HG02870 (cell line): ENCODE results near the gene TEAD4.

Experiments used
- ATAC-seq: cut with Tn5 transposase; IDR thresholded peaks from one replicate; pipeline ENCODE4 v1.9.1; 2021; ENCODE audit warnings: mild to moderate bottlenecking, moderate library complexity; ENCODE audit not compliant: unreplicated experiment

Gene TEAD4

DNA sequence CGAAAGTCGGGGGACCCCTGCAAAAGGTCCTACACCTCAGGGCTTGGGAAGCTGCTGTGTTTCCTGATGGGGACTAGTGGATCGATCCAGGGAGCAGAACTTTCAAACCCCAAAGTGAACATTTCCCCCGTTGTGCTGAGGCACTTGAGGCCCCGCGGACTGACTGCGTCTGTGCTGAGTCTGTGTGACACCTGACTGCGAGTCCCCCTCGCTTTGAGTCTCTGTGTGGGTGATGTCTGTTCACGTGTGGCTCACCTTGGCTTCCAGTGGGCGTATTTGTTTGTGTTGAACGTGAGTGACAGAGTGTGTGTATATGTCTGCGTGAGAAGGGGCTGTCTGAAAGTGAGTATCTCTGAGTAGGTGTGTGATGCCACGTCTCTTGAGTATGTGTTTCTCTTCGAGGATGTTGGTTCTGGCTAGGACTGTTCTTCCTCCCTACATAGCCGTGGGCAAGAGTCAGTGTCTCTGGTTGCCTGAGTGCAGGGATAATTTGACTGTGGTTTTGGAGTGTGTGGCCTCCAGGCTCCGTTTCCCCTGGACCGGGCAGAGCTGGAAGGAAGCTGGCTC lies 1.3 kb downstream of the TEAD4 start:
- no peak for ATAC-seq

DNA sequence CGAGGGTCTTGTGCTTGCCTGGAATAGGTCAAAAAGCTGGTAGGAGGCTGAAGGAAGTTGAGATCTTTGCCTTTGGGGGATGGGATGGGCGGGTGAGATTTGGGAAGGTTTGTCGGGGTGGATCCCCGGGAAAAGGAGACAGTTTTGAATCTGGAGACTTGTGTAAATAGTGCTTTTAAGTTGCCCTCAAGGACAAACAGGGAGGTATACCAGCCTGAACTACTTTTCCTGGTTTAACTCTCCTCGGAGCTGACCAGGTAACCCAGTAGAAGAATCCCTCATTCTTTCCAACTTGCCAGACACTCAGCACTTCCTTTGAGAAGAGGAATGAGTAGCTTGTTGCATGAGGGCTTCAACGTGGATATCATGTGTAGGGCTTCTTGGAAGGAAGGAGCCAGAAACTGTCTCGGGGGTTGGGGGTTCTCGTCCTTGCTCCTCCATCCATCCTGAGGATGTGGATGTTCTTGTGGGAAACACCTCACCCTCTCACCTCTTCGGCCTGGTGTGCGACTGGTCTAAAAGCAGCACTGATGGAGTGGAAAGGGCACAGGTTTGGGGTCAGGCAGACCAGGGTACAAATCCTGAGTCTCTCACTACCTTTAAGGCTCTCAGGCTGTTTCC lies 1.9 kb downstream of the TEAD4 start:
- ATAC-seq: no peak

DNA sequence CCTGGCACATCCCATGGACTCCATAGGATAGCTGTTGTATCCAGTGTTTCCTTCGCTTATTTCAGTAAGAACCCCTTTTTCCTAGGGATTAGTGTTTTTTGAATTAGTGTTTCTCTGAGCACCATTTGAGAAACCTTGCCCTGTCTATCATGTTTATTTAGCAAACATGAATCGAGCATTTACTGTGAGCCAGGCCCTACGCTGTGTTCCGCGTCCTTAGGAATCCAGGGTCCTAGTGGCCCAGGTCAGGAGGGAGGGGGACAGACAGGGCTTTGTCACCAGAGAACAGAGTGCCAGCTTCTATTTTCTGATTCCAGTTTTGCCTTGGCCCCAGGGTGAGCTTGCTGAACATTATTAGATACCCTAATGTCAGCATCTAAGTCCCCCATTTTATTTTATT lies 2.5 kb downstream of the TEAD4 start:
- no peak for ATAC-seq

DNA sequence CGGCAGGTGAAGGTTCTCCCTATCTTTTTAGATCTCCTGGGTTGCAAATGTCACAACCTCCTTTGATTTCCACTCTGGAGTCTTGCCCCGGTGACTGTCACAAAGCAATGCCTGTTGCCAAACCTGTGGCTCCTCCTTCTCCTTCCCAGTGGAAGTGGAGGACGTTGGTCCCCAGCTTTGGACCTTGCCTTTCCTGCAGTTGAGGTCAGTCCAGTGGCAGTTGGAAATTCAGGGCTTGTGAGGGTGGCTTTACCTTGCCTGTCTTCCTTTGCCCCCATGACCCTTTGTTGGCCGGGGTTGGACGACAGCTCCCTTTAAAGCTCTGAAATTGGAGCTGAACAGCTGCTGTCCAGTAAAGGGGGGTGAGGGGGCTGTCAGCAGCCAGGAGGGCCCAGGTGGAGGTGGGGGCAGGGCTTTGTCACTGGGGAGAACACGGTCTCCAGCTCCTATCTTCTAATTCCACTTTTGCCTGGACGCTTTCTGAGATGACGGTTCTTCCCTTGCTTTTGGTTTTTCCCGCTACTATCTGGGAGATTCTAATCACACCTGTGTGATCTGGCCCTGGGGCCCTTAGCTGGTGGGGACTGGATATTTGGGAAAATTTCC lies 4.1 kb downstream of the TEAD4 start:
- no peak for ATAC-seq

DNA sequence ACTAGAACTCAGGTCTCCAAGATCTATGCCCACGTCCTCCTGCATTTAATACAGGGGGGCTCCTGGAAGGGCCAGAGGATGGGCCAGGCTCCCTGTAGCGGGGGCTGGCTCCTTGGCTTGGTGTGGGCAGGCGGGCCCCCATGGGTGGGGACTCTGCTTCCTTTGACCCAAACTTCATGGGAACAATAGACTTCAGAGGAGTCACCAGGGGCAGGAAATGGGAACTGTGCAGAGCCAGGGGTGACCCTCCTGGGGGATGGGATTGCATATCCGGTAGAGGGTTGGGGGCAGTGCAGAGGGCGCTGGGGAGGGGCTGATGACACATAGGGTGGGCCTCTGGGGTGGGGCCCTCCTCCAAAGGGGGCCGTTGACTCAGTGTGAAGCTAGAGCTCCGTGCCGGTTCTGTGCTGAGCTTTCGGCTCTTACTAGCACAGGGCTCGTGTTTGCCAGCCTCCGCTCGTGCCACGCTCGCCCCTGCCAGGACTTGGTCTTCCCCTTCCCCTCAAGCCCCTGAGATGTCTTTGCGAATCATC lies 4.6 kb downstream of the TEAD4 start:
- no peak for ATAC-seq

DNA sequence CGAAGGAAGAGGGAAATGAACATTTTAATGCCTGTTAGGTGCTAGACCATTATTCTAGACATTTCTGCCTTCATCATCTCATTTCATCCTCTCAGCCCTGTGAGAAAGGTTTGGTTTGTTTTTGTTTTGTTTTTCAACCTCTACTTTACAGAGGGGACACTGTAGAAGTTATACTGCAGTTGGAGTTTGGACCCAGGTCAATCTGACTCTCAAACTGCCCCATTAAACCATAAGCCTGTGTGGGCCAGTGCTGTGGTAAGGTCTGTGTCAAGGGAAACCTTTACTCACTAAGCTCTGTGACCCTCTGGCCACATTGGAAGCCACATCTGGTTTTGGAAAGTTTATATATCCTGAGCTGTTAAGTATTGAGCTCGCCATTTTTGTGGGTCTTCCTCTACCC lies 8.5 kb downstream of the TEAD4 start:
- no peak for ATAC-seq

DNA sequence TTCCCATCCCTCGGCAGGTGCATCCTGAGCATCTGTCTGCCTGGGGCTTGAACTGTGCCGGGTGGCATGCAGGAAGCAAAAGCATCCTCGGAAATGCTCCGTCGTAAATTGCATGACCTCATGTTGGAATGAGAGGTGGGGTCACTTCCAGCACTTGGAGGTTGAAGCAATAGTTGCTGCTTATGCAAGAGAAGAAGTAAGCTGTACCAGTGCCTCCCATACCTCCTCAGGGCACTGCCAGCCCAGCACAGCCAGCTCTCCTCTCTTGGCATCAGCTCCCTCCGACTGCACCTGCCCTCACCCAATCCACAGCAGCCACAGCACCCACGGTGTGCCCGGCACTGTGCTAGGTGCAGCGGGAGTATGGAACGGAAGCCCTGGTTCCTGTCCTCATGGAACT lies 11.5 kb downstream of the TEAD4 start:
- no peak for ATAC-seq

DNA sequence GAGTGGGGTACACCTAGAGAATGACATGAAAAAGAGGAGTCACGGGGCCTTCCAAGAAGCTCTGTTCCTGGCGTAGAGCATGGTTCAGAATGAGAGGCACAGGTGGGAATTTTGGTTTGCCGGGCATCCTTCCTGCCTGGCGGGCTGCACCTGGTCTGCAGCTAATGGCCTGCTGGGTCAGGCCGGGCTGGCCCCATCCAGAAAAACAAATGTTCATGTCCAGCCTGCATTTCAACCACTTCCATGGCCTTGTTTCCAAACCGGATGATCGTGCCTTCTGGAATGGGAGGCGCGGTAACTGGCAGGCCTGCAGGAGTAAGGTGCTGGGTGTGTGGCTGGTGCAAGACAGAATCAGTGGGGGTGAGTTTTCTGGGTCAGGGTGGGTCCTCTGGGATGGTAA lies 14.4 kb downstream of the TEAD4 start:
- no peak for ATAC-seq

DNA sequence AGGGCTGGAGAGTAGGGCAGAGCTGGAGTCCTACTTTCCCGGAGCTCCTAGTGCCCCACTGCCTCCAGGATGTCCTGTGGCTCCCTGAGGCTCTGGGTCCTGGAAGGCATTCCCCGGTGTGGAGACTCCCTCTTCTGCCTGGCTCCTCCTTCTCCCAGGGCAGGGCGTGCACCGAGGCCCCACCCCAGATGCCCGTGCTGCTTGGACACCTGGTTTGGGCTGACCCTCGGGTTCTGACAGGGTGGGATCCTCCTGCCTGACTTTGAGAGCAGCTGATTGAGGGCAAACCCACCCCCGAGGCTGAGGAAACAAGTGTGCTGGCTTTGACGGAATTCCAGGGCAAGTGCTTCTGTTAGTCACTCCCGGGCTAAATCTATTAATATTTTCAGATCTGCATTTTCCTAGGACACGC lies 15.4 kb downstream of the TEAD4 start:
- no peak for ATAC-seq

DNA sequence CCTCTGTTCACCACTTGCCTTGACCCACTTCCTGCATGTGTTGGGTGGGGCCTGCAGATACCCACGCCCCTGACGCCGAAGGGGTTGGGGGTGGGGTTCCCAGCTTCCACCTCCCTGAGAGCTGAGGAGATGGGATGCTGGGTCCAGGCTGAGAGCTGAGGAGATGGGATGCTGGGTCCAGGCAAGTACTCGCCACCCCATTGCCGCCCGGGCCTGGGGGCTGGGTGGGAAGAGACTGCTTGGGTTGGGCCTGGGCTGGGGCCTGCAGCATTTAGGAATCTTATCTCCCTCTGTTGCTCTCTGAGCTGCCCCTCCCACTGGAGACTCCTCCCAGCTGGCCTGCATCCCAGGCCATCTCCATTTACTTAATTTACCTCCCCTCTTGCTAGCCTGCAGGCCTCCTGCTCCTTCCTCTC lies 17.4 kb downstream of the TEAD4 start:
- no peak for ATAC-seq

DNA sequence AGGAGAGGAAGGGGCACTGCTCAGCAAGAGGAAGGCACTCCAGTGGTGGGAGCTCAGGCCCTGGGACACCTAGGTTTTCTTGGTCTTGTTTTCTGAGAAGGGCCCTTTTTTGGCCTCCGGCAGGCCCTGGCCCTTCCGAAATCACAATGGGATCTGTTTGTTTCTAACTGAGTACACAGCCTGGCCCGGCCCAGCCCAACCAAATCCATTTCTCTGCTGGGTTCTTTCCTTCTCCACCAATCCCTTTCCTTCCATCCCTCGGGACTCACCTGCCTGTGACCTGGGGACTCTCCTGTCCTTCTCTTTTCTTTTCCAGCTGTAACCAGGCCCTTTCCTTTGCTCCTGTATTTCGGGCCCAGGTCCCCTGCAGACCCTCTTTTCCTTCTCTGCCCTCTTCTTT lies 18.6 kb downstream of the TEAD4 start:
- ATAC-seq: no peak

DNA sequence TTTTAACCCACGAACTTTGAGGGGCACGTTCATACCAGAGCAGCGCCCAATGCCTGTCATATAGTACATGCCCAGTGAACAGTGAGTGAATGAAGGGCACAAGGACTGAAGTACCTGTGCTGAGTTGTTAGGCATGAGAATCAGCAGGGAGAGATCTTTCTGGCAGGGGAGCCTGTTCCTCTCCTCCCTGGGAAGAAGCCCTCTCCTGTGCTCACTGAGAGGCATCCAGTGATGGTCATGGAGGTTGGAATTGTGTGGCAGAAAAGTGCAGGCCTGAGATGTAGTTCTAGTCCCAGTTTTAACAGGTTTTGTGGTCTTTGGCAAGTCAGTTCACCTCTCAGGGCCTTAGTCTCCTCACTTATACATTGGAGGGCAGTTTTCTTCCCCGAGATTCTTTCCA lies 20.6 kb downstream of the TEAD4 start:
- ATAC-seq: no peak

DNA sequence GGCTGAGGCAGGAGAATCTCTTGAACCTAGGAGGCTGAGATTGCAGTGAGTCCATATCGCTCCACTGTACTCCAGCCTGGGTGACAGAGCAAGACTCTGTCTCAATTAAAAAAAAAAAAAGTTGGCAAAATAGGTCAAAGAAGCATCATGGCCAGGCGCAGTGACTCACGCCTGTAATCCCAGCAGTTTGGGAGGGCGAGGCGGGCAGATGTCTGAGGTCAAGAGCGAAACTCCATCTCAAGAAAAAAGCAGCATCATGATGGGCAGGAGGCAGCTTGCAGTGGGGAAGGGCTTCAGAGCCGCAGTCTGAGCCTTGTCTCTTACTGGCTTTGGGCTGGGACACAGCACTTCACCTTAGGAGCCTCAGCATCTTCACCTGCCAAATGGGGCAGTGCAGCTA lies 21.4 kb downstream of the TEAD4 start:
- ATAC-seq: no peak

DNA sequence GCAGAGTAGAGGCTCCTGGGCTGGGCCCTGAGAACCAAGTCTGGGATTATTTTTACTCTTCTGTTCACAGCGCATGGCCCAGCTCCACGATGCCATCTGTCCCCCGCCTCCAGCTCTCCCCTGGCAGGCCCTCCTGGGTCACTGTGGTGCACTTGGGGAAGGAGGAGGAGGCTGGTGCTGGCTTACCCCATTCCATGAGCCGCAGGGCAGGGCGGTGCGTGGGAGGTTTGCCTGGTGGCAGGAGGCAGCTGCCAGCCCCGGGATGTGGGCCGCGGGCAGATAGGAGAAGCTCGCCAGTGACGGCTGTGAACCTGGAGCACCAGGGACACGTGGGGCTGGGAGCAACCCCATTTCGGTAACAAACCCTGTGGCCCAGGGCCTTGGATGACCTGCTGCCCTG lies 23.2 kb downstream of the TEAD4 start:
- ATAC-seq: no peak

DNA sequence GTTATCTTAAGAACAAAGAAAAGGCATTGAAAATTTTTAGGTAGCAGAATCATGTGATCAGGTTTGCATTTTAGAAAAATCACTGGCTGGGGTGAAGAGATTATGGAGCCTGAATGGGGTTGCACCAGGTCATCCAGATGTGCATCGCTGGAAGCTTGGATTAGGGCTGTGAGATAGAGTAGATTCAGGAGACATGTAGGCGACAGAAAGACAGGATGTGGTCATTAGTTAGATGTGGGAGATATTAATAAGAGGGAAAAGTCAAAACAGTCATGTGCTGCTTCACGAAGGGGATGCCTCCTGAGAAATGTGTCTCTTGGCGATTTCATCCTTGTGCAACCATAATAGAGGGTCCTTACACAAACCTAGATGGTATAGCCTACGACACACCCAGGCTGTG lies 25.1 kb downstream of the TEAD4 start:
- no peak for ATAC-seq

DNA sequence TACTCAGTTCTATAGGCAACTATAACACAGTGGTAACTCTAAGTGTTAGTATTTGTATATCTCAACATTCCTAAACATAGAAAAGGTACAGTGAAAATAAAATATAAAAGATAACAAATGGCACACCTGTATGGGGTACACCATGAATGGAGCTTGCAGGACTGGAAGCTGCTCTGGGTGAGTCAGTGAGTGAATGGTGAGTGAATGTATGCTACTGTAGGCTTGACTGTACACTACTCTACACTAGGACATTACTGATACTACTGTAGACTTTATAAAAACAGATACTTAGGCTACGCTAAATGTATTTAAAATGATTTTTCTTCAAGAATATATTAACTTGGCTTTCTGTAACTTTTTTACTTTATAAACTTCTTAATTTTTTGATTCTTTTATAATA lies 25.5 kb downstream of the TEAD4 start:
- ATAC-seq: no peak

DNA sequence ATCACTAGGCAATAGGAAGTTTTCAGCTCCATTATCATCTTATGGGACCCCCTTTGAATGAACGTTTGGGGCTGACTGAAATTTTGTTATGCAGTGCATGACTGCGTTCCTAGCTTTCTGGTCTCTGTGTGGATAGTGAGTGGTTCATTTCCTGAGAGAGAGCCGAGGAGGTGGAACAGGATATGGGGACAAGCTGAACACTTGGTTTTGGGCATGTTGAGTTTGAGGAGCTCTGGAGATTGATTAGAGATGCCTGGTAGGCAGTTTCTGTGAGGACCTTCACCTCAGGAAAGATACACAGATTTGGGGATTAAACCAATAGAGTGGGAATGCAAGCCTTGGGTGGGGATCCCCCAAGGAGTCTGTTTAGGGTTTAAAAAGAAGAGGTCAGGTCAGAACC lies 27.7 kb downstream of the TEAD4 start:
- ATAC-seq: no peak

DNA sequence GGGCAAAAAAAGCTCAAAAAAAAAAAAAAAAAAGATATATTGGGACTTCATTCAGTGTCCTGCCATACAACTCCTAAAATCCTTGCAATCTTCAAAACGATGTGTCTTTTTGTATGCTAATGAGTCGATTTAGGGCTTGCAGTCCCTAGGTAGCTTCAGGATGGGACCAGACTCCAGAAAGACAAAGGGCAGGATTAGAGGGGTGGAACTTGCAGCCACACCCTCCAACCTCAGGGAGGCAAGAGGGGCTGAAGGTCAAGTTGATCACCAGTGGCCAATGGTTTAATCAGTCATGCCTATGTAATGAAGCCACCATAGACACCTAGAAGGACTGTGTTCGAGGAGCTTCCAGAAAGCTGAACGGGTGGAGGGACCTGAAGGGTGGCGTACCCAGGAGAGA lies 29.3 kb downstream of the TEAD4 start:
- ATAC-seq: no peak

DNA sequence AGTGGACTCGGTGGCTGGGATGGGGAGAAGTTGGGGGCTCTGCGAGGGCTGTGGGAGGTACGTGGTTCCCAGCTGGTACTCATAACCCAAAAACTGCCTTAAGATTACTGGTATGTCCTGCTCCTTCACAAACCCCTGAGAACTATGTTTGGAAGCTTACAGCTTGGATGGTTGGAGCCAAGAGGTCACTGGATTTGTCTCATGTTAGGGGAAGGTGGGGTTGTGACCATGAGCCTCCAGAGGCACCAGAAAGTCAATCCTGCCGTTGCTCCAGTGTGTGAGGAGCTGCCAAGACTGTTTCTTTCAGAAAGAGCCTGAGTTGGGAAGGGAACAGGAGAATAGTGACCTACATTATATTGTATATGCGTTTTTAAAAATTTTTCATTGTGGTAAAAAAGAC lies 33.5 kb downstream of the TEAD4 start:
- ATAC-seq: no peak

DNA sequence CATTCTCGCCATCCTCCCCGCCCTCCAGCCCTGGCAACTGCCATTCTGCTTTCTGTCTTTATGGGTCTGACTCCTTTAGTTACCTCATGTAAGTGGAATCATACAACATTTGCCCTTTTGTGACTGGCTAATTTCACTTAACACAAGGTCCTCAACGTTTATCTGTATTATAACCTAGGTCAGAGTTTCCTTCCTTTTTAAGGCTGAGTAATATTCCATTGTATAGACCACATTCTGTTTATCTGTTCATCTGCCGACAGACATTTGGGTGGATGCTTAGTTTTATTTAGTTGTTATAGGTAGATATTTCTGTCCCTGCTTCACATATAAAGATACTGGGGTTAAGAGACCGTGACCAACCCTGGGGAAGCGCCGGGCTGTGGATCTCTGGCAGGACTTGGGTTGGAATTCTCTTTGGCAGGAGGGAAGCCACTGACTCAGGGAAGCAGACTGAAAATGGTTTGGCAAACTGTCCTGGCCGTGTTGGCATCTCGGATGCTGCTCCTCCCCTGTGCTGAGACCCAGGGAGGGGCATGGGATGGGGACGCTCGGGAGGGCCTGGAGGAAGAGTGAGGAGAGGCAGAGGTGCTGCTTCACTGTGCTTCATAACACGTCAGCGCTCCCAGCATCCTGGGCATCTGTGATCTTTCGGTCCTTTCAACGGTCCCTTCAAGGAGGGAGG lies 38.9 kb downstream of the TEAD4 start:
- no peak for ATAC-seq

DNA sequence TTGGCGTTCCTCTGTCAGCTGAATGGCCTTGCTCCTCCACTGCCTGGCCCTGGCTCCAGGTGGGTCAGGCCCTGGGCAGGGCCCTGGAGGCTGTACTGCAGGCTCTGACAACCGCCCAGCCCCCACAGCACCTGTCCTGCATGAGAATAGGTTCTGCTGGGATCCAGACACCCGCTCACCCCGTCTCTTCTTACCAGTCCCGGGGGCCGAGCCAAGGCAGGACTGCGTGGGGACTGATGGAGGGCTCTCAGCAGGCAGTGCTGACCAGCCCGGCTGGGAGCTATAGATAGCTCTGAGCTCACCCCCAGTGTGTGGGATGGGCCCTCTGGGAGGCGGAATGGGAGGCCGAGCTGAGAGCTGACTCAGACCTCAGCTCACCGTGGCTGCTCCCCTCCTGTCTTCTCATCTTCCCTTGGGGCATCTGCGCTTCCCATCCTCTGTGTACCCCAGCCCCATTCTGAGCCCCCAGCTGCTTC lies 39.6 kb downstream of the TEAD4 start:
- ATAC-seq: no peak

DNA sequence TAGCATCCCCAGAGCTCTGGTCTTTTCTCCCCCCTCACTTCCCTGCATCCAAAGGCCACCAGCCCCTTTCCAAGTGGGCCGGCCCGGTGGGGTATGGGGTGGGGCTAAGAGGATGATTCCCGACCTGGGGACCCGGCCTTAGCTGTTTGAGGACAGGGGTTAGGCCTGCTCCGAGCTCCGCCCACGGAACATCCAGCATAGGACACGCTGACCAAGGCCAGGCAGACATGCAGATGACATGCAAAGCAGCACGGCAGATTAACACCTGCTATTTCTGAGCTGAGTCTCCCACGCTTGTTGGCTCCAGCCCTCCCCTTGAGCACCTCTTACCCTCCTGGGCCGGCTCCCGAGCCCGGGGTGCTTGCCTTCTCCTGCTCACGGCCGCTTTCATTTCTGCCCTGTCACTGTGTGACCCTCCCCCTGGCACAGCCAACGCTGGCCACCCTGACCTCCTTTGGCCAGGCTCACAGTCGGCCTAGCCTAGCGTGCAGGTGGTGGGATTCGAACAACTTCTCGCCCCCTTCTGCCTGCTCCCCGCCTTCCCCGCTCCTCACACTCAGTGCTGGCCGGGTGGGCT lies 40.2 kb downstream of the TEAD4 start:
- ATAC-seq: no peak
